ENCODE measurements around the gene TRIM33. TPM values are rescaled to one million over a fixed set of nuclear protein-coding genes. Genes with fewer than 3 reads are reported as not detected.

TRIM33 gene
- polyA plus RNA-seq, 1 donor from 2014 or later: 58.7 TPM

DNA sequence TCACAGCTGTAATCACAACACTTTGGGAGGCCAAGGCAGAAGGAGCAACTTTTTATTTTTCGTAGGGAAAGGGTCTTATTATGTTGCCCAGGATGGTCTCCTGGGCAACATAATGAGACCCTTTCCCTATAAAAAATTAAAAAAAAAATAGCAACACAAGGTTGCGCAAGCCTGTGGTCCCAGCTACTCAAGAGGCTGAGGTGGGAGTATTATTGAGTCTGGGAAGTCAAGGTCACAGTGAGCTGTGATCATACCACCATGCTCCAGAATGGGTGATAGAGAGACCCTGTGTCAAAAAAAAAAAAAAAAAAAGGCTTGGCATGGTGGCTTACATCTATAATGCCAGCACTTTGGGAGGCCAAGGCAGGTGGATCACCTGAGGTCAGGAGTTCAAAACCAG, 131.6 kb downstream of the TRIM33 start:
- H3K9ac ChIP-seq (ENCODE audit: low read length): no peak overlapping the region
- no peak overlapping the region for H3K27ac ChIP-seq (ENCODE audit: low read length)
- H3K4me3 ChIP-seq (ENCODE audit: low read length): no peak overlapping the region
- H2AFZ ChIP-seq (ENCODE audit: low read depth, low read length): no peak overlapping the region
- no peaks in the 10 kb centered on the region for H3K9me2 ChIP-seq (ENCODE audit: insufficient read depth, low read length)
- no peaks in the 10 kb centered on the region for H3K27me3 ChIP-seq (ENCODE audit: insufficient read depth, low read depth, low read length)
- H3K9me3 ChIP-seq (ENCODE audit: low read length): peaks cover 3% of the 10 kb centered on the region
- no peaks in the 10 kb centered on the region for H3F3A ChIP-seq (ENCODE audit: insufficient read depth, low read length, poor library complexity, severe bottlenecking)
- no peaks in the 10 kb centered on the region for H3K79me2 ChIP-seq (replicated peaks; ENCODE audit: insufficient read depth, low read length)
- H3K4me2 ChIP-seq (ENCODE audit: low read length): no peak overlapping the region
- H4K20me1 ChIP-seq (ENCODE audit: insufficient read depth): no peaks in the 10 kb centered on the region
- no peak for TF ChIP-seq MXI1 (conservative IDR thresholded peaks at IDR 0.05; ENCODE audit: poor library complexity, severe bottlenecking)
- TF ChIP-seq TAF1 (IDR thresholded peaks at IDR 0.05; ENCODE audit: low read depth): no peak
- TF ChIP-seq RAD21 (conservative IDR thresholded peaks at IDR 0.05): no peak
- TF ChIP-seq, protein P1, sequence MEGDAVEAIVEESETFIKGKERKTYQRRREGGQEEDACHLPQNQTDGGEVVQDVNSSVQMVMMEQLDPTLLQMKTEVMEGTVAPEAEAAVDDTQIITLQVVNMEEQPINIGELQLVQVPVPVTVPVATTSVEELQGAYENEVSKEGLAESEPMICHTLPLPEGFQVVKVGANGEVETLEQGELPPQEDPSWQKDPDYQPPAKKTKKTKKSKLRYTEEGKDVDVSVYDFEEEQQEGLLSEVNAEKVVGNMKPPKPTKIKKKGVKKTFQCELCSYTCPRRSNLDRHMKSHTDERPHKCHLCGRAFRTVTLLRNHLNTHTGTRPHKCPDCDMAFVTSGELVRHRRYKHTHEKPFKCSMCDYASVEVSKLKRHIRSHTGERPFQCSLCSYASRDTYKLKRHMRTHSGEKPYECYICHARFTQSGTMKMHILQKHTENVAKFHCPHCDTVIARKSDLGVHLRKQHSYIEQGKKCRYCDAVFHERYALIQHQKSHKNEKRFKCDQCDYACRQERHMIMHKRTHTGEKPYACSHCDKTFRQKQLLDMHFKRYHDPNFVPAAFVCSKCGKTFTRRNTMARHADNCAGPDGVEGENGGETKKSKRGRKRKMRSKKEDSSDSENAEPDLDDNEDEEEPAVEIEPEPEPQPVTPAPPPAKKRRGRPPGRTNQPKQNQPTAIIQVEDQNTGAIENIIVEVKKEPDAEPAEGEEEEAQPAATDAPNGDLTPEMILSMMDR (IDR thresholded peaks at IDR 0.05; ENCODE audit: poor library complexity, severe bottlenecking): no peak
- TF ChIP-seq EP300 (conservative IDR thresholded peaks at IDR 0.05; ENCODE audit: poor library complexity, severe bottlenecking): no peak
- no peak for TF ChIP-seq SMC3 (conservative IDR thresholded peaks at IDR 0.05; ENCODE audit: poor library complexity)
- no peak for TF ChIP-seq EZH2 (IDR thresholded peaks at IDR 0.05; ENCODE audit: borderline replicate concordance, insufficient read depth, low read length, poor library complexity, severe bottlenecking)
- TF ChIP-seq POLR2AphosphoS5 (IDR thresholded peaks at IDR 0.05): no peak
- TF ChIP-seq, protein P2, sequence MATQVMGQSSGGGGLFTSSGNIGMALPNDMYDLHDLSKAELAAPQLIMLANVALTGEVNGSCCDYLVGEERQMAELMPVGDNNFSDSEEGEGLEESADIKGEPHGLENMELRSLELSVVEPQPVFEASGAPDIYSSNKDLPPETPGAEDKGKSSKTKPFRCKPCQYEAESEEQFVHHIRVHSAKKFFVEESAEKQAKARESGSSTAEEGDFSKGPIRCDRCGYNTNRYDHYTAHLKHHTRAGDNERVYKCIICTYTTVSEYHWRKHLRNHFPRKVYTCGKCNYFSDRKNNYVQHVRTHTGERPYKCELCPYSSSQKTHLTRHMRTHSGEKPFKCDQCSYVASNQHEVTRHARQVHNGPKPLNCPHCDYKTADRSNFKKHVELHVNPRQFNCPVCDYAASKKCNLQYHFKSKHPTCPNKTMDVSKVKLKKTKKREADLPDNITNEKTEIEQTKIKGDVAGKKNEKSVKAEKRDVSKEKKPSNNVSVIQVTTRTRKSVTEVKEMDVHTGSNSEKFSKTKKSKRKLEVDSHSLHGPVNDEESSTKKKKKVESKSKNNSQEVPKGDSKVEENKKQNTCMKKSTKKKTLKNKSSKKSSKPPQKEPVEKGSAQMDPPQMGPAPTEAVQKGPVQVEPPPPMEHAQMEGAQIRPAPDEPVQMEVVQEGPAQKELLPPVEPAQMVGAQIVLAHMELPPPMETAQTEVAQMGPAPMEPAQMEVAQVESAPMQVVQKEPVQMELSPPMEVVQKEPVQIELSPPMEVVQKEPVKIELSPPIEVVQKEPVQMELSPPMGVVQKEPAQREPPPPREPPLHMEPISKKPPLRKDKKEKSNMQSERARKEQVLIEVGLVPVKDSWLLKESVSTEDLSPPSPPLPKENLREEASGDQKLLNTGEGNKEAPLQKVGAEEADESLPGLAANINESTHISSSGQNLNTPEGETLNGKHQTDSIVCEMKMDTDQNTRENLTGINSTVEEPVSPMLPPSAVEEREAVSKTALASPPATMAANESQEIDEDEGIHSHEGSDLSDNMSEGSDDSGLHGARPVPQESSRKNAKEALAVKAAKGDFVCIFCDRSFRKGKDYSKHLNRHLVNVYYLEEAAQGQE (IDR thresholded peaks at IDR 0.05; ENCODE audit: borderline replicate concordance): no peak
- no peaks in the 10 kb centered on the region for H3K36me3 ChIP-seq (ENCODE audit: insufficient read depth, low read length)

DNA sequence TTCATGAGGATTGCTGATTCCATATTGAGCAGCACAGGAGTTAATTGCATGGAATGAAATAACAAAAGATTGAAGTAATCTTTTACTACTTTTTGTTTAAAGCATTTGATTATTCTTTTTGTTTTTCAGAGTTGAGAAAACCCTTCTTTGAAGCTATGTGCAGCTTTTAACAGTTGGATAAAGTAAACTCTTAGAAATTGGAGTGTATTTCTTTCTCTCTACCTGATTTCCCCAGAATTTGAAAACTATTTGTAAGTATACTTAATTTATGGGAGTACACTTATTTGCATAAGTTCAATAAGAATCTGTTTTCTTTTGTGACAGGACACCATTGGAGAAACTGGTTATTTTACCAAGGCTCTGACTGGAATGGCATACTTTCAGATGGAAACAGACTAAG, 133.6 kb downstream of the TRIM33 start:
- Histone ChIP-seq H3K4me3 (ENCODE audit: low read length) (no peak overlapping the region), H3K9me3 (ENCODE audit: low read length) (peaks cover 3% of the 10 kb centered on the region), H3K36me3 (ENCODE audit: insufficient read depth, low read length) (no peaks in the 10 kb centered on the region), H3K27ac (ENCODE audit: low read length) (no peak overlapping the region), H3K9ac (ENCODE audit: low read length) (no peak overlapping the region), H2AFZ (ENCODE audit: low read depth, low read length) (no peak overlapping the region), H3K27me3 (ENCODE audit: insufficient read depth, low read depth, low read length) (no peaks in the 10 kb centered on the region), H3K9me2 (ENCODE audit: insufficient read depth, low read length) (no peaks in the 10 kb centered on the region), H4K20me1 (ENCODE audit: insufficient read depth) (no peaks in the 10 kb centered on the region), H3K4me2 (ENCODE audit: low read length) (no peak overlapping the region), H3F3A (ENCODE audit: insufficient read depth, low read length, poor library complexity, severe bottlenecking) (no peaks in the 10 kb centered on the region), H3K79me2 (replicated peaks; ENCODE audit: insufficient read depth, low read length) (no peaks in the 10 kb centered on the region)
- TF ChIP-seq EP300 (conservative IDR thresholded peaks at IDR 0.05; ENCODE audit: poor library complexity, severe bottlenecking) (no peak), TAF1 (IDR thresholded peaks at IDR 0.05; ENCODE audit: low read depth) (no peak), SMC3 (conservative IDR thresholded peaks at IDR 0.05; ENCODE audit: poor library complexity) (no peak), MXI1 (conservative IDR thresholded peaks at IDR 0.05; ENCODE audit: poor library complexity, severe bottlenecking) (no peak), EZH2 (IDR thresholded peaks at IDR 0.05; ENCODE audit: borderline replicate concordance, insufficient read depth, low read length, poor library complexity, severe bottlenecking) (no peak), POLR2AphosphoS5 (IDR thresholded peaks at IDR 0.05) (no peak), RAD21 (conservative IDR thresholded peaks at IDR 0.05) (no peak)
- TF ChIP-seq, protein P1 (IDR thresholded peaks at IDR 0.05; ENCODE audit: poor library complexity, severe bottlenecking): no peak
- TF ChIP-seq, protein P2 (IDR thresholded peaks at IDR 0.05; ENCODE audit: borderline replicate concordance): no peak
